K562 (cell line): ENCODE data around the gene XAGE1A. TPM values are rescaled to one million over a fixed set of nuclear protein-coding genes. Genes with fewer than 3 reads are reported as not detected.
"Not testable (repeated sequence)": the region's sequence is repeated elsewhere in the genome, so short reads cannot be mapped to it uniquely, and the experiment has no call there.

Experiments
- ATAC-seq: fragments of 200-7000 bp; cut with Tn5 transposase; 3 replicates; pipeline ENCODE4 v1.9.1; 2020; ENCODE audit warnings: moderate library complexity
- Bru-seq: library from RNA; stranded (reverse); fragments of 400-500 nt; gene quantifications from one replicate; lab custom pipeline; 2021; lab: Mats Ljungman, UMichigan
- BruChase-seq, 2 experiments: library from RNA; stranded (reverse); fragments of 400-500 nt; gene quantifications; one replicate each; lab custom pipeline; 2021; lab: Mats Ljungman, UMichigan
- BruUV-seq: library from RNA; stranded (reverse); fragments of 400-500 nt; replicated peaks from 2 replicates; lab custom pipeline; 2021; lab: Mats Ljungman, UMichigan
- CTCF ChIA-PET: fragments of 300-600 bp; formaldehyde crosslinking; extraction: SDS; loops from one replicate; lab custom pipeline; 2021; ENCODE audit warnings: low intra/inter-chr PET ratio; lab: Yijun Ruan, JAX
- POLR2A ChIA-PET: fragments of 300-600, 350-650 bp; sonication (Branson Sonifier 250); formaldehyde crosslinking; extraction: SDS; loops from one replicate; lab custom pipeline; 2021; ENCODE audit warnings: antibody characterized with exemption, inconsistent platforms; lab: Yijun Ruan, JAX
- DNase-seq, 4 experiments: peaks; one replicate each; pipeline versions ENCODE4 v3.0.0 to v3.0.0-alpha.2; 2011 to 2018; ENCODE audit warnings: low spot score in 3 of 4, mixed read lengths in 3 of 4; ENCODE audit errors: extremely low read depth in 1 of 4
- FAIRE-seq: peaks from 2 replicates; lab custom pipeline; 2011; peaks lifted over from hg19 to GRCh38; lab: Jason Lieb, UNC
- H2AFZ ChIP-seq: 2 replicates; pipeline ENCODE4 v1.6.0; 2011; ENCODE audit warnings: low read depth, low read length, control low read depth, inconsistent platforms
- H3K27ac ChIP-seq: fragments of 200-600 bp; 3 replicates; pipeline ENCODE4 v1.8.0; 2011; ENCODE audit warnings: low read depth, mild to moderate bottlenecking, control low read depth, inconsistent platforms, low read length, moderate library complexity, mixed read lengths; ENCODE audit errors: extremely low read depth
- H3K27me3 ChIP-seq, 2 experiments: fragments of 300-600 bp in 1 of 2; 2 replicates in 1 of 2; 3 replicates in 1 of 2; pipeline versions ENCODE4 v1.6.0 to v1.8.0; 2011; ENCODE audit warnings: inconsistent platforms in 2 of 2, low read length in 2 of 2, mild to moderate bottlenecking in 1 of 2, mixed read lengths in 1 of 2, moderate library complexity in 1 of 2; ENCODE audit not compliant: control insufficient read depth in 2 of 2, insufficient read depth in 2 of 2
- H3K36me3 ChIP-seq: fragments of 300-600 bp; 3 replicates; pipeline ENCODE4 v1.8.0; 2011; ENCODE audit warnings: mild to moderate bottlenecking, low read length, inconsistent platforms; ENCODE audit not compliant: control insufficient read depth, insufficient read depth
- H3K4me1 ChIP-seq, 2 experiments: fragments of 200-600 bp in 1 of 2; replicated peaks in 1 of 2; 2 replicates in 1 of 2; 3 replicates in 1 of 2; pipeline versions ENCODE4 v1.5.1 to v1.8.0; 2011; ENCODE audit warnings: inconsistent platforms in 2 of 2, low read length in 2 of 2, mild to moderate bottlenecking in 1 of 2, mixed read lengths in 1 of 2, moderate library complexity in 1 of 2; ENCODE audit not compliant: control insufficient read depth in 2 of 2, insufficient read depth in 2 of 2
- H3K4me2 ChIP-seq: 2 replicates; pipeline ENCODE4 v1.6.1; 2011; ENCODE audit warnings: low read length, control low read depth, inconsistent platforms, mixed read lengths; ENCODE audit not compliant: insufficient read depth
- H3K4me3 ChIP-seq: fragments of 200-600 bp; sonication (generic), shearing (Covaris generic); 2 replicates; pipeline ENCODE4 v1.5.1; 2016; ENCODE audit warnings: control low read depth, inconsistent platforms
- H3K79me2 ChIP-seq: fragments of 200-600 bp; 3 replicates; pipeline ENCODE4 v1.8.0; 2011; ENCODE audit warnings: low read length, inconsistent platforms; ENCODE audit not compliant: control insufficient read depth, insufficient read depth
- H3K9ac ChIP-seq, 2 experiments: 2 replicates each; pipeline versions ENCODE4 v1.6.0 to v1.6.1; 2011; ENCODE audit warnings: low read depth in 2 of 2, low read length in 2 of 2, control low read depth in 1 of 2, inconsistent platforms in 1 of 2, mild to moderate bottlenecking in 1 of 2, mixed read lengths in 1 of 2; ENCODE audit not compliant: insufficient read depth in 1 of 2
- H3K9me1 ChIP-seq: one replicate; pipeline ENCODE4 v1.6.0; 2011; ENCODE audit warnings: inconsistent platforms, mild to moderate bottlenecking, low read length, moderate library complexity; ENCODE audit not compliant: control insufficient read depth, insufficient read depth
- H3K9me3 ChIP-seq: replicated peaks from 2 replicates; pipeline ENCODE4 v1.5.1; 2011; ENCODE audit warnings: low read depth, low read length, inconsistent platforms; ENCODE audit not compliant: control insufficient read depth, insufficient read depth
- H4K20me1 ChIP-seq: replicated peaks from 2 replicates; pipeline ENCODE4 v1.6.1; 2011; ENCODE audit warnings: low read length, inconsistent platforms, mixed read lengths; ENCODE audit not compliant: control insufficient read depth, insufficient read depth
- WGBS: fragments of 100-300 bp; shearing (Covaris generic); methylation state at CpG from one replicate; pipeline ENCODE4 v1.1.6; 2016; ENCODE audit warnings: low coverage, mixed read lengths; ENCODE audit not compliant: insufficient coverage; ENCODE audit errors: missing lambda C conversion rate; 5-methylcytosine and 5-hydroxymethylcytosine counted together
- in situ Hi-C: fragments of 300-500 bp; cut with MboI; formaldehyde crosslinking; loops from 4 replicates; pipeline ENCODE4 v1.15.0; 2018; ENCODE audit warnings: inconsistent platforms, mixed read lengths
- intact Hi-C: fragments of 100-400 bp; cut with micrococcal nuclease; formaldehyde crosslinking; loops from 2 replicates; pipeline ENCODE4 v1.14.2; 2022
- long read RNA-seq, 3 experiments: library from polyadenylated mRNA in 2 of 3; library from RNA in 1 of 3; unstranded in 2 of 3; stranded (forward) in 1 of 3; transcript quantifications; one replicate each; pipeline ENCODE4 v2.0.0, GENCODE V29; 2019 to 2022
- polyA minus RNA-seq, 3 experiments: library from RNA; depleted of rRNA, polyadenylated mRNA; stranded (reverse); fragments of >200 nt; gene quantifications; 2 replicates each; pipeline ENCODE4 v1.2.3, GENCODE V29; 2011
- polyA plus RNA-seq, 8 experiments: library from polyadenylated mRNA; depleted of rRNA in 4 of 8; stranded (reverse) in 5 of 8; unstranded in 3 of 8; fragments of >200 nt; fragmentation: Nextera tagmentation in 2 of 8; fragmentation: Illumina TruSeq in 1 of 8; extraction: Ambion mirVana in 2 of 8; extraction: Trizol in 1 of 8; gene quantifications; 2 replicates each; pipeline versions ENCODE4 v1.2.1 to v1.2.3, GENCODE V29; 2011 to 2014; ENCODE audit warnings: inconsistent platforms in 1 of 8, missing spikeins in 1 of 8
- total RNA-seq, 7 experiments: library from RNA; depleted of rRNA in 6 of 7; stranded (reverse); fragments of >200 nt in 6 of 7; fragmentation: Illumina TruSeq in 2 of 7; extraction: Trizol in 2 of 7; gene quantifications; 2 replicates each; pipeline versions ENCODE4 v1.2.1 to v1.2.3, GENCODE V29; 2011 to 2021; ENCODE audit warnings: low replicate concordance in 1 of 7

Gene XAGE1A, protein sequence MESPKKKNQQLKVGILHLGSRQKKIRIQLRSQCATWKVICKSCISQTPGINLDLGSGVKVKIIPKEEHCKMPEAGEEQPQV
- 6.8 and 15.9 TPM in 2 replicates for total RNA-seq (2011; cell fraction: chromatin; rRNA removed; ENCODE audit: low replicate concordance)
- total RNA-seq (2011; cell fraction: nucleolus; rRNA removed): 1.8 and 6.4 TPM in 2 replicates
- total RNA-seq (2011; cell fraction: nucleoplasm; rRNA removed): 6.9 and 7.8 TPM in 2 replicates
- total RNA-seq (2014; rRNA removed) (21.1 TPM in 1 of 2 replicates, not detected in the other), total RNA-seq (2014; rRNA removed; fragmentation: Illumina TruSeq; extraction: Trizol) (306 and 391 TPM in 2 replicates), total RNA-seq (2015; rRNA removed; fragmentation: Illumina TruSeq; extraction: Trizol) (404 and 557 TPM in 2 replicates), total RNA-seq (2021) (58.9 and 59.0 TPM in 2 replicates), polyA plus RNA-seq (2011; rRNA removed) (6.0 and 147 TPM in 2 replicates), polyA plus RNA-seq (2014; fragmentation: Illumina TruSeq; extraction: Trizol) (291 and 401 TPM in 2 replicates), polyA plus RNA-seq (2014; fragmentation: Nextera tagmentation; extraction: Ambion mirVana) (100 to 1,000 TPM; 672 to 715 TPM), polyA plus RNA-seq (2014; rRNA removed) (227 and 444 TPM in 2 replicates), polyA minus RNA-seq (2011; rRNA and poly(A)+ RNA removed) (3.2 and 73.3 TPM in 2 replicates), Bru-seq, nascent RNA (percentile 47 among the genes with signal in this experiment), BruChase-seq, experiment 1, labeled RNA remaining after a 2-hour chase (percentile 48 among the genes with signal in this experiment), BruChase-seq, experiment 2, labeled RNA remaining after a 6-hour chase (percentile 51 among the genes with signal in this experiment)
- 11.4 and 81.3 TPM in 2 replicates for polyA plus RNA-seq (2011; cell fraction: cytosol; rRNA removed)
- 4.7 and 34.6 TPM in 2 replicates for polyA plus RNA-seq (2011; cell fraction: nucleus; rRNA removed)
- polyA plus RNA-seq (2012): 104 and 397 TPM in 2 replicates
- 4.2 TPM in 1 of 2 replicates, not detected in the other for polyA minus RNA-seq (2011; cell fraction: cytosol; rRNA and poly(A)+ RNA removed)
- polyA minus RNA-seq (2011; cell fraction: nucleus; rRNA and poly(A)+ RNA removed): 1.2 and 8.3 TPM in 2 replicates
- long read RNA-seq, experiment 1, transcript XAGE1A-203 (4 exons, 614 nt): major isoform, 203 of 258 reads
- long read RNA-seq, experiment 1, transcript XAGE1A-204 (2 exons, 359 nt): minor isoform, 9 of 258 reads
- long read RNA-seq, experiment 1, transcript XAGE1A-202 (4 exons, 474 nt): minor isoform, 14 of 258 reads
- long read RNA-seq, experiment 1, transcript XAGE1A-201 (4 exons, 733 nt): minor isoform, 12 of 258 reads
- long read RNA-seq, experiment 1, partial matches to known transcripts: 11 of 258 reads
- long read RNA-seq, experiment 1, other reads (novel, unspliced or antisense): 9 of 258 reads
- long read RNA-seq, experiment 2, transcript XAGE1A-202 (4 exons, 474 nt): minor isoform, 16 of 136 reads
- long read RNA-seq, experiment 2, transcript XAGE1A-203 (4 exons, 614 nt): major isoform, 100 of 136 reads
- long read RNA-seq, experiment 2, transcript XAGE1A-201 (4 exons, 733 nt): minor isoform, 9 of 136 reads
- long read RNA-seq, experiment 2, partial matches to known transcripts: 5 of 136 reads
- long read RNA-seq, experiment 2, other reads (novel, unspliced or antisense): 6 of 136 reads
- long read RNA-seq, experiment 3, transcript XAGE1A-203 (4 exons, 614 nt): major isoform, 154 of 185 reads
- long read RNA-seq, experiment 3, transcript XAGE1A-201 (4 exons, 733 nt): minor isoform, 10 of 185 reads
- long read RNA-seq, experiment 3, transcript XAGE1A-202 (4 exons, 474 nt): minor isoform, 11 of 185 reads
- long read RNA-seq, experiment 3, partial matches to known transcripts: 4 of 185 reads
- long read RNA-seq, experiment 3, other reads (novel, unspliced or antisense): 6 of 185 reads

DNA sequence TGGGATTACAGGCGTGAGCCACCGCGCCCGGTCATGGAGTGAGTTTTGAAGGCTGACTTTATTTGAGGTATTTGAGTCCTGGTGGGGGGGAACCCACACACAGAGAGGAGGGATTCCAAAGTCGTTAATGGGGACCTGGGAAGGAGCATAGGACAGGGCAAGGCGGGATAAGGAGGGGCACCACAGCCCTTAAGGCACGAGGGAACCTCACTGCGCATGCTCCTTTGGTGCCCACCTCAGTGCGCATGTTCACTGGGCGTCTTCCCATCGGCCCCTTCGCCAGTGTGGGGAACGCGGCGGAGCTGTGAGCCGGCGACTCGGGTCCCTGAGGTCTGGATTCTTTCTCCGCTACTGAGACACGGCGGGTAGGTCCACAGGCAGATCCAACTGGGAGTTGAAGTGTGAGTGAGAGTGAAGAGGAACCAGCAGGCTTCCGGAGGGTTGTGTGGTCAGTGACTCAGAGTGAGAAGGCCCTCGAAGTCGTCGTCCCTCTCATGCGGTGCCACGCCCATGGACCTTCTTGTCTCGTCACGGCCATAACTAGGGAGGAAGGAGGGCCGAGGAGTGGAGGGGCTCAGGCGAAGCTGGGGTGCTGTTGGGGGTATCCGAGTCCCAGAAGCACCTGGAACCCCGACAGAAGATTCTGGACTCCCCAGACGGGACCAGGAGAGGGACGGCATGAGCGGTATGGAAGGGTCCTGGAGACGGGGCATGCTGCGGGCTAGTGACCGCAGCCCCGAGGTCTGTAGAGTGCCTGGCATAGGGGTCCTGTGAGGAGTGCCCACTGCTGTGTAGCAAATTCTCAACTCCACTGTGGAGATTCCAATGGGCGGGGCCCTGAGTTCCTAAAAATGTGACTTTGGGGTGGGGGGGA, at the start of gene XAGE1A:
XAGE1A (plus strand) TSS at position 264 of the 874 bp plus-strand sequence. CDS start 1,554 bp downstream, outside the sequence.
- H3K27me3 ChIP-seq, DNase-seq, H4K20me1 ChIP-seq, H3K4me3 ChIP-seq, H3K27ac ChIP-seq, H3K4me1 ChIP-seq, FAIRE-seq, H2AFZ ChIP-seq, POLR2A ChIA-PET, intact Hi-C loops, H3K4me2 ChIP-seq, H3K36me3 ChIP-seq, H3K79me2 ChIP-seq, H3K9me3 ChIP-seq, CTCF ChIA-PET, H3K9me1 ChIP-seq, in situ Hi-C loops, H3K9ac ChIP-seq: not testable (repeated sequence)
- BruUV-seq: TSS peak; percentile 72
- ATAC-seq: peak; percentile 91
- no CpG with 5 or more reads among the region's 41 CpGs for WGBS

DNA sequence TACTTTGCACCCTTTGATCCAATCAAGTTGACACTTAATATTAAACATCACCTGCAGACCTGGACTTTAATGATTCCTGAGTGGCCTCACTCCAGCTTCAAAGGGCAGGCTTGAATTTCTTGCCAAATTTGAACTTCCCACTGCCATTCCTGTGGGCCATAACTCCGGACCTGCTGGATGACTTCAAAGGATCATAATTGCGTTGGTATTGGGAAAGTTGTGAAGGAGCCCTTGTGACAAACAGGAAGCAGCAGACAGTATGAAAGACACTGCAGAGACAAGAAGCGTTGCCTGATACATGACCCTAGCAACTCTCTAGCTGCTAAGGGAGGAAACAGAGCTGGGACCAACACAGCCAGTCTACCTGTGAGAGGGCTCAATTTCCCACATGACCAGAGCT, 43.6 kb upstream of the XAGE1A start:
- DNase-seq, ATAC-seq, H3K36me3 ChIP-seq, H3K9me3 ChIP-seq, H3K27ac ChIP-seq, H3K27me3 ChIP-seq, H3K9ac ChIP-seq, H3K4me1 ChIP-seq, BruUV-seq, POLR2A ChIA-PET, intact Hi-C loops, H3K4me3 ChIP-seq, FAIRE-seq, H3K4me2 ChIP-seq, H3K9me1 ChIP-seq, CTCF ChIA-PET, H3K79me2 ChIP-seq, H2AFZ ChIP-seq, H4K20me1 ChIP-seq: not testable (repeated sequence)
- WGBS: 0% methylated on average over 2 of the region's 3 CpGs
- in situ Hi-C loops: loop anchor here (10.0 kb wide), 1 partner anchor 353 kb away; no protein-coding TSS in a partner anchor
